Kidney epithelial cell (primary cell): ENCODE measurements around the gene XRCC2. TPM values are rescaled to one million over a fixed set of nuclear protein-coding genes. Genes with fewer than 3 reads are reported as not detected.

Source experiments
- DNase-seq: peaks from one replicate; pipeline ENCODE4 v3.0.0-alpha.2; 2010; ENCODE audit warnings: low read depth
- H3K27me3 ChIP-seq: 2 replicates; pipeline ENCODE4 v1.6.0; 2011; ENCODE audit warnings: low read length; ENCODE audit not compliant: control insufficient read depth, insufficient read depth
- H3K36me3 ChIP-seq: 2 replicates; pipeline ENCODE4 v1.5.1; 2011; ENCODE audit warnings: low read length; ENCODE audit not compliant: control insufficient read depth, insufficient read depth
- H3K4me3 ChIP-seq: 2 replicates; pipeline ENCODE4 v1.5.1; 2011; ENCODE audit warnings: low read depth, mild to moderate bottlenecking, control low read depth, low read length
- CTCF ChIP-seq: IDR thresholded peaks from 2 replicates; pipeline ENCODE4 v1.5.1; 2011; ENCODE audit warnings: mild to moderate bottlenecking, moderate library complexity, low read length, control low read depth, inconsistent platforms; ENCODE audit not compliant: insufficient read depth, poor library complexity, severe bottlenecking
- total RNA-seq: library from RNA; depleted of rRNA; stranded (reverse); fragments of >200 nt; gene quantifications from 2 replicates; pipeline ENCODE4 v1.2.3, GENCODE V29; 2015

XRCC2 gene
- total RNA-seq, 1 donor from 2014 or later = 3.2 TPM

- no peaks in the 10 kb centered on the region for H3K27me3 ChIP-seq
- TF ChIP-seq CTCF = no peak
- H3K4me3 ChIP-seq = no peak overlapping the region
- no peak for DNase-seq
- no peaks in the 10 kb centered on the region for H3K36me3 ChIP-seq
Measured at GRCh38 chr7:152624228-152624627, 51.7 kb downstream of the XRCC2 start.

GRCh38 chr7:152621426-152621825 is 54.5 kb downstream of the XRCC2 start:
- DNase-seq = no peak
- no peaks in the 10 kb centered on the region for H3K27me3 ChIP-seq
- H3K4me3 ChIP-seq = no peak overlapping the region
- no peaks in the 10 kb centered on the region for H3K36me3 ChIP-seq
- no peak for TF ChIP-seq CTCF

GRCh38 chr7:152619027-152619739 is 56.8 kb downstream of the XRCC2 start:
- Histone ChIP-seq H3K4me3 (no peak overlapping the region), H3K36me3 (no peaks in the 10 kb centered on the region), H3K27me3 (peaks cover 2% of the 10 kb centered on the region)
- DNase-seq = no peak
- TF ChIP-seq CTCF = no peak

GRCh38 chr7:152618427-152618826 is 57.5 kb downstream of the XRCC2 start:
- H3K36me3 ChIP-seq = no peaks in the 10 kb centered on the region
- no peak for DNase-seq
- TF ChIP-seq CTCF = no peak
- no peak overlapping the region for H3K4me3 ChIP-seq
- peaks cover 2% of the 10 kb centered on the region for H3K27me3 ChIP-seq

- Histone ChIP-seq H3K27me3 (peaks cover 2% of the 10 kb centered on the region), H3K36me3 (no peaks in the 10 kb centered on the region), H3K4me3 (no peak overlapping the region)
- no peak for DNase-seq
- TF ChIP-seq CTCF = no peak
Measured at GRCh38 chr7:152617056-152617455, 58.9 kb downstream of the XRCC2 start.
